Fibroblast of skin of back (primary cell): ENCODE measurements around the gene C1QL2. TPM values are rescaled to one million over a fixed set of nuclear protein-coding genes. Genes with fewer than 3 reads are reported as not detected.
A peak's percentile ranks its signal among the peaks of the same experiment; 100 is the strongest.

ENCODE experiments used
- DNase-seq: peaks from one replicate; pipeline ENCODE4 v3.0.0-alpha.2; 2013
- polyA plus RNA-seq, 2 experiments: library from polyadenylated mRNA; unstranded; fragments of 120-200 nt; gene quantifications; one replicate each; pipeline ENCODE4 v1.2.1, GENCODE V29; 2013; ENCODE audit not compliant: insufficient read length in 2 of 2

C1QL2 gene
- polyA plus RNA-seq (2013, experiment 1 of 2; ENCODE audit: insufficient read length), result not detected
- not detected for polyA plus RNA-seq (2013, experiment 2 of 2; ENCODE audit: insufficient read length)

DNA sequence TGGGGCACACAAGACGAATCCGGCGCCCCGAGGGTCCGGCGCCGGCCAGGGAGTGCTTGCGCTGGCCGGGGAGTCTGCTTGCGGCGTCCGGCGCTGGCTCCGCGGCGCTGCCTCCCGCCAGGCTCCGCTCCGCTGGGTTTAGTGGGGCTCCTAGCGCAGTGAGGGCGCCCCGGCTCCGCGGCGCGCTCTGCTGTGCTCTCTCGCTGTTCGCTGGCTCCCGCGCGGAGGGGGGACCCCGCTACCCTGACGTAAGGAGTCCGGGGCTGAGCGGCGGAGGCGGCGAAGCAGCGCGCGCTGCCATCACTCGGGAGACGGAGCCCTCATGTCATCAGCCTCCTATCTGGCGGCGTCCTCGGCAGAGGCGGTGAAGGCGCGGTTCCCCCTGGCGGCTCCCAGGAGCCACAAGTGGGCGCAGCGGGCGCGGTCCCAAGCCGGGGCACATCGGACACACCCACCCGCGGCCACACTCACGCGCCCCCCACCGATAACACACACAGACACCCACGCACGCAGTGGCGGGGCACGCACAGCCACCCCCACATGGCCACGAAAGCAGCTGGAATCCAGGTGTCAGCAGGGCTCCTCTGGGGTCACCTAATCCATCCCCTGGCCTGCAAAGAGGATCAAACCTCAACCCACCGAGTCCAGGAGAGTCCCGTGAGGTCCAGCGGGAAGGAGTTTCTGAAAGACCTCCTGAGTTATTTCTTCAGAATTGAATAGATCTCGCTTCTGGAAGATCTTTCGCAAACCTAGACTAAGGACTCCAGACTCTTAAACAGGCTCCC, at the start of gene C1QL2:
C1QL2 (minus strand) TSS at position 189 of the 785 bp plus-strand sequence. CDS start 482 bp downstream, outside the sequence.
- DNase-seq, result no peak

DNA sequence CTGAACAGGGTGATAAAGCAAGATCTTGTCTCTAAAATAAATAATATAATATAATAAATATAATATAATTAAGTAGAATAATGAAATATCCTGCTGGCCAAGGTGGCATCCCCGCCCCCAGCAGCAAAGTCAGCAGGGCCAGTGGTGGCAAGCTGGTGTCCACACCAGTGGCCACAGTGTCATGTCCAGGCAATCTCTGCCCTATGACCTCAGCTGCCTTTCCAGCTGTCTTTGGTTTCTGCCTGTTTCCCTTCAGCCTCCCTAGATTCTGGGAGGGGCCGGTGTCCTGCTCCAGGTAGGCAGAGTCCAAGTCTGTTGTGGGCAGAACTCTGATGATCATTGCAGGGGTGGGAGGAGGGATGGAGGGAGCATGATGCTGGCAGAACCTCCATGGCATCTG, 48.9 kb upstream of the C1QL2 start:
- DNase-seq, result no peak

DNA sequence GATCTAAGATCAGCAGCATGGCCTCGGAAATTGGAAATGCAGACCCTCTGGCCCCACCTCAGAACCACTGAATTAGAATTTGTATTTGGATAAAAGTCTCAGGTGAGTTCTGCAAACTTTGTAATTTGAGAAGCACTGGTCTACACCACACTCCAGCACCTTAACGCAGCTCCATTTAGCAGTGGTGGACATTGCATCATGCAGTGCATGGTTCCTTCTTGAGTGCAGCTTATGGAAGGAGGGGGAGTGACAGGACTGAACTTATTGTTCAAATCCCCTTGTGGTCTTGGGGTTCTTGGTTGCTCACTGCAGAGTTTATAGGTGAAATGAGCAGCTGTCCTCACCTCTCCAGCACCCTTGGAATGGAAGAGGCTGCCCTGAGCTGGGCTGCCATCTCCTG, 47.6 kb upstream of the C1QL2 start:
- DNase-seq, result no peak

DNA sequence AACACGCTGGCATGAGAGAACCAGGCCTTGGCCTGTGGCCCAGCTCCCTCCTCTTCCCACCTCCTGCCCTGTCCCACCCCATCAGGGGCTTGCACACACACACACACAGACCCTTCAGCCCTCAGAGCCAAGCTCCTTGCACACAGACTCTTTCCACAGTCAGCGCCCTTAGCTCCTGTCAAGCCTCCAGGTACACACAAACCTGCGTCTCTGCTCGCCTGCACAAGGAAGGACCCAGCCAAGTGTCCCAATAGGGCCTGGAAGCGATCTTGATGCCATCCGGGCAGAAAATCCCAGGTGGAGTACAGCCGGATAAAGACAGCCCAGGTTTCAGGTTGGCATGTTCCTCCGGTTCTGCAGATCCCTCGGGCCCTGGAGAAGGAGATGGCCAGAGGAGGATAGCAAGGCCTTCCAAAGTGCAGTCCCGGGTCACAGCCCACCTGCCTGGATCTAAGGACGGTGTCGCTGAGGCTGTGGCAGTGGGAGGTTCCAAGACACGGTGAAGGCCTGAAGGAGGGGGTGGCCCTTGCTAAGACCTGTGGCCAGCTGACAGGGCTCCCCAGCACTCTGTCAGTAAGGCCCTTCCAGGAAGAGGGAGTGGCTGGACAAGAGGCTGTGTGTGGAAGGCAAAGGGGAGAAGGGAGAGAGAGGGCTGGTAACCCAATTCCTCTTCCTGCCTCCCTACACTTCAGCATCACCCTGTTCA, 46.6 kb upstream of the C1QL2 start:
- DNase-seq, result no peak

DNA sequence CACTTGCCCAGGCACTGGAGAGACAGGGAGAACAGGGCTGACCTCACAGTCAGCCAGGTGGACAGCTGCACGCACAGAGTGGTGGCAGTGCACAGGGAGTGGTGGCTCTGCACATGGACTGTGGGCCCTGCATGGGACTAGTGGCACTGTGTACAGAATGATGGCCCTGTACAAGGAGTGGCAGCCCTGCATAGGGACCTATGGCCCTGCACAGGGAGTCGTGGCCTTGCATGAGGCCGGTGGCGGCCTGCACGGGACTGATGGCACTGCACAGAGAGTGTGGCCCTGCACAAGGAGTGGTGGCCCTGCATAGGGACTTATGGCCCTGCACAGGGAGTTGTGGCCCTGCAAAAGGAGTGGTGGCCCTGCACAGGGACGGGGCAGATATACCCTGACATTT, 46.0 kb upstream of the C1QL2 start:
- no peak for DNase-seq

DNA sequence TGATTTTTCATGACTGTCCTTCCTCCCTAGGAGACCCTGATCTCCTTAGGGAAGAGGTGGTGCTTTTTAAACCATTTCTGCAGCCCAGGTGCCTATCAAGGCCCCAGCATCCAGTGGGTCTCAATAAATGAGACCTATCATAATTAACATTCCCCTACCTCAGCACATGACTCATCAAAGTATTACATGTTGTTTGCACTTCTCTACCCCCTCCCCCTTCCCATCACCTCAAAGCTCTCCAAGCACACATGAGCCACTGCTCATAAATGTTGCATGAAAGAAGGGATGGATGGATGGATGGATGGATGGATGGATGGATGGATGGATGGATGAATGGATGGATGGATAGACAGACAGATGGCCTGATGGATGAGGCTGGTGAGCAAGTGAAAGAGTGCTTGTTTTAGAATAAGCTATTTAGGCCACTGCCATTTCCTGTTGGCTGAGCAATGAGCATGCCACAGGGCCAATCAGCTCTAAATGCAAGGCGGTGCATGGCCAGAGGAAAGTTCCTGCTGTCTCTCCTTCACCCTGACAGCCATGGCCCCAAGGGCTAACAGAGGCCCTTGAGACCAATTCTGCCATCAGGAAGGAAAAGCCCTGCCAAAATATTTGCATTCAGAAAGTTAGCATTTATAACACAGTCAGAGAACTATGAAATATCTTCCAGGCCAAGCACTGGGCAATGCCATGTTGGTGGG, 44.2 kb upstream of the C1QL2 start:
- no peak for DNase-seq

DNA sequence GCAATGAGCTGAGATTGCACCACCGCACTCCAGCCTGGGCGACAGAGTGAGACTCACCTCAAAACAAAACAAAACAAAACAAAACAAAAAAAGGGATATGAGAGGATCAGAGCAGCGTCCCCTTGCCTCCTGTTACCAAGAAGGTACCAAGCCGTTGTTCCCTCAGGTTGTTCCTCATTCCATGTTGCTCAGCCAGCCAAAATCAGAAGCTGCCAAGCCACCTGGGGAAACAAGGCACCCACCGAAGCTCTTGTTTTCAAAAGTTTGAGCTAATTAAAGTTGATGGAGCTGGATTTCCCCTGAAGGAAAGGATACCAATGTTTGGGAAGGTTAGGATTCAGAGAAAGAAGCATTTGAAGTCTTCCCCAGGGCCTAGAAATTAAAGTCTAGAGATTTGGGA, 43.3 kb upstream of the C1QL2 start:
- no peak for DNase-seq

DNA sequence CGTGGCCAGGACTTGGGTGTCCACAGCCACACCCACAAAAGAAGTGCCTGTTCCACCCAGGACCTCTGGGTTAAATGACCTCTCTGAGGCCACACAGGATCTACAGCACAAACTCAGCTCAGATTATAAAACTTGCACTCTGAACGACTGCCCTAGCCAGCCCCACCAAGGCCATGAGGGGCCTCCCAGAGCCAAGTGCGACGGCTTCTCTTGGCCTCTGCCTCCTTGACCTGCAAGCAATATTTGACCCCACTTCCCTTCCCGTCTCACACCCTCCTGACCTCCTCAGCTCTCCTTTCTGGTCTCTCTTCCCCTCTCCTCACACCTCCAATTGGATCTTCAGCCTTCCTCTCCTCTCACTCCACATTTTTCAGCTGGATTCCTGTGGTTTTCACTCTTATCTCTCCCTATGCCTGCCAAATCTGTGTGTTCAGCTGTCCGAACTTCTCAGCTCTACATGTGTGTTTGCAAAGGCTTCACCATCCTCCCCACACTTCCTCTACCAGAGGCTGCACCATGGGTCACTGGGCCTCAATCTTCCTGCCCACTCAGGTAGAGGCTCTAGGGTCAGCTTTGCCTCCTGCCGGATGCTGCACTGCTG, 39.8 kb upstream of the C1QL2 start:
- DNase-seq, result peak; percentile 60

DNA sequence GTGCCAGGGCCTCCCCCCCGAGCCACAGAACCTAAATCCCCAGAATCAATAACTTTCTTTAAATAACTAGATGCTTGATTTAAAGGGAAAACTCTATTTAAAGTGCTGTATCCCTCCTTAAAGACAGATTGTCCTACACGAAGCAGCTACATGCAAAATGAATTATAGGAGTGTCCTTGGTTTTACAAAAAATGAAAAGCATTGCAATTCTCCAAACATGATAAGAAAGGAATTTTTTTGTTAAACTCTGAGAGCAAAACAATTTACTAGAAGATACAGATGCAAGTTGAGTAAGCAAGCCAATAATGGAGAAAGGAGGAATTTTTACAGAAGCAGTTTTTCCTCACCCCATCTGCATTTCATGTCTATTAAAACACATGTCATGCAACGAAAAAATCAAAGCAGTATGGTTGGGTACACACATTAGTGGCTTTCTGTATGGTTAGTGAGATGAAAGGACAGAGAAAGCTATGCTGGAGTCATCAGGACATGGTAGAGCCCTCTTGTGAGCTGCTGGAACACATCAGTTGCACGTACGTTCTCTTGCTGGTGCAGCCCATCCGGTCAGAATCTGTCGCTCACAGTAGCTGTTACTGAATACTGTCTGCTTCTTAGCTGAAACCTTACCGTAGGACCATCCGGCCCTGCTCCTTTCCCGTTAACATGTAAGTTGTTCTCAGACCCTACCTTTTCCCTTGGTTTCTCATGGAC, 39.1 kb upstream of the C1QL2 start:
- no peak for DNase-seq

DNA sequence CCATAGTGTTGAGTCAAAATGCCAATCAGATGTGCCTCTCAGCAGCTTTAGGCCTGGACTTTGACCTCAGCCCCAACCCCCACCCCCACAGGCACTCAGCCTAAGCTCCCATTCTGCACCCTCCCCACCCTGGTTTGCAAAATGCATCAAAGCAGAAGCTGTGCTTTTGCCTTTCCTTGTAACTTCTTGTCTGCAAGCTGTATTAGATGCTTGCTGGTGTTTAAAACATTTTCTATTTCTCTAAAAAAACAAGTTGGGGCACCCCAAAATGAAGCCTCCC, 38.5 kb upstream of the C1QL2 start:
- no peak for DNase-seq

DNA sequence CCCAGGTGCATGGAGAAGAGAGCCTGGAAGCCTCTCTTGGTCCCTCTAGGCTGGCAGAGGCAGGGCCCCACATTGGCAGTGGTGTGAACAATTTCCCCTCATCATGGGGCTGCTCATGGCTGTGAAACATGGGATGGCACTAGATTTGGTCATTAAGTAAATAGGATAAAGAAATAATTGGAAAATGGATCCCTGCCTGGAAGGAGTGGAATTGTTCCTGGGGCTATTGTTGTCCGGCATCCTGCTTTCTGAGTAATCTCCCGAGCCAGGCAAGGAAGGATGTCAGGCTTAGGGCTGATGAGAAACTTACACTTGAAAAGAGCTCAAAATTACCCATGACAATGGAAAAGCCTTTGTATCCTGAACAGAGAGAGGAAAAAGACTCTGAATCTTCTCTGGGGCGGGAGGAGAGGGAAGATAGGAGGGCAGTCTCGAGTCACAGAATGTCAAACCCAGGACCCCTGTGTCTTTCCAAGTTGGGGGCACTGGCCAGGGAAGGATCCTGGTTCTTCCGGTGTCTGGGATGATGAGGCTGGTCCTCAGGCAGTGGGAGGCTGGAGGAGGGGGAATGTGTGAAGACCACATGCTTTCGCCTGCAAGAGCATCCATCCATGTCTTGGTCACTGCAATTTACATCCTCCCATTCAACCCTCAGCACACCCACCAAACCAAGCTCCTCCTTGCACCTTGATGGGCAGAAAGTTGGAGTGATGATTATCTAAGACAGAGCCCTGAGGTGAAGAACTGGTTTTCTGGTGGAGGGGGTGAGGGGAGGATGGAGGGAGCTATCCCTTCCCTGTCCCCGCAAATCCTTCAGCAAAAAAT, 38.0 kb upstream of the C1QL2 start:
- peak; percentile 75 for DNase-seq

DNA sequence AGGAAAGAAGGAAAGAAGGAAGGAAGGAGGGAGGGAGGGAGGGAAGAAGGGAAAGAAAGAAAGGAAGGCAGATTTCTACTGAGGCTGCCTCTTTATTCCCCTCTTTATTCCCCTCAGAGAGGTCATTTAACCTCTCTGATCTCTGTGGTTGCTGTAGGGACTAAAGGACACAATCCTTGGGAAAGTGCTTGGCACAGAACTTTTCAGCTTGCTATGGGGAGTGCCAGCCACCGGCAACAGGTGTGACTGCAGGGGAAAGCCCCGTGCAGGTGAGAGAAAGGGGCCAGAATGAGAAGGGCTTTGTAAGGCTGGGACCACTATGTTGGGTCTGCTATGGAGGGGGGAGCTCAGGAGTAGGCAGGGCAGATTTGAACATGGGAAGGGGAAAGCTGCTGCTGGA, 37.3 kb upstream of the C1QL2 start:
- DNase-seq, result no peak

DNA sequence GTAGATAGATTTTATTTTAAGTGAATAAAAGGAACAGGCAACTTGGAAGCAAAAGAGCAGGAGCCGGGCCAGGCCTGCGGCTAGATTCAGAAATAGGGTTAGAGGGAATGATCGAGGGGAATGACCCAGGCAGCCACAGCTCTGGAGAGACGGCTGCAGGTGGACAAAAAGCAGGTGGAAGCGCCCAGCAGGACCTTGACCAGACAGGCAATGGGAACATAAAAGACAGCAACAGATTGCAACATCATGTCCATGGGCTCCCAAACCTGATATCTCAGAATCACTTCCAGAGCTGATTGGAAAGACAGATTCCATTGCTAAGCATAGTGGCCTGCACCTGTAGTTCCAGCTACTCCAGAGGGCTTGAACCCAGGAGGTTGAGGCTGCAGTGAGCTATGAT, 36.5 kb upstream of the C1QL2 start:
- no peak for DNase-seq

DNA sequence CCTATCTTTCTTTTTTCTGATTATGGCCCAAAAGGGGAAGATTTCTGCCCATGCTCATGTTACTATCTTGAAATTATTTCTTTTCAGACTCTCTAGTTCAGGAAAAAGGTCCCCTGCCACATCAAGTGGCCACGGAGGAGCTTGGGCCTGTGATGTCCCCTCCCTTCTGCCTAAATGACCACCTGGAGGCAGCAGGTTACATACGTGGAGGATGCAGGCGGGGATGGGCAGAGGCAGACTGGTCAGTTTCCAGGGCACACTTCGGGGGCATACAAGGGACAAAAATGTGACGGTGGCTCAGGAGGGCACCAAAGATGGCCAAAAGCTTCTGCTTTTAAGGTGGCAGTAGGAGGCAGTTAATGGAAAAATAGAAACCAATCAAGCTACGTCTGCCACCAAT, 34.3 kb upstream of the C1QL2 start:
- DNase-seq, result no peak

DNA sequence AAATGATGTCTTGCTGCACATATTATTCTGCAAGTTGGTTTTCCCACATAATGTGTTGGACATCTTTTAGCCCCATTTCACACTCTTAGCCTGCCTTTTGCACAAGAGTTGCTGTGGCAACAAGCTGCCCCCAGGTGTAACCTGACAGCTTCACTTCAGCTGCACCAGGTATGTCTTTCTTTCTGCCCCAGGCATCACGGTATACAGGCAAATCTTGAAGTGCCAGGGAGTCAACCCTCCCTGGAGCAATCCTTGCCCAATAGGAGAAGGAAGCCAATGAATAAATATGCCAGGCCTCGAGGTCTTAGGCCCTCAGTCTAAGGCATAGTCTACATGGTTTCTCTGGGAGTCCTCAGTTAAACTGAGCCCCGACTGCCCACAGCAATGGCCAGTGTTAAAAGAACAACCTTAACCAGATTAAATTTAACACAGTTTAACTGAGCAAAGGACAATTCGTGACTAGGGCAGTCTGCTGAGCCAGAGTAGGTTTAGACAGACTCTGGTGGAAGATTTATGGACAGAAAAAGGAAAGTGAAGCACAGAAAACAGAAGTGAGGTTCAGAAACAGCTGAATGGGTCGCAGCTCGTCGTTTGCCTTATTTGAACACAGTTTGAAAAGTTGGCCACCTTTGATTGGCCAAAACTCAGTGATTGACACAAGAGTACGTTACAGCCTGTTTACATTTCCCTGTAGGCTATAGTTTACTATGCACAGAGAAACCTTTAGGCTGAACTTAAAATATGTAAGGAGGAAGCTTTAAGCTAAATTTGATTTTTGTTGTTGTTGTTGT, 32.0 kb upstream of the C1QL2 start:
- no peak for DNase-seq

DNA sequence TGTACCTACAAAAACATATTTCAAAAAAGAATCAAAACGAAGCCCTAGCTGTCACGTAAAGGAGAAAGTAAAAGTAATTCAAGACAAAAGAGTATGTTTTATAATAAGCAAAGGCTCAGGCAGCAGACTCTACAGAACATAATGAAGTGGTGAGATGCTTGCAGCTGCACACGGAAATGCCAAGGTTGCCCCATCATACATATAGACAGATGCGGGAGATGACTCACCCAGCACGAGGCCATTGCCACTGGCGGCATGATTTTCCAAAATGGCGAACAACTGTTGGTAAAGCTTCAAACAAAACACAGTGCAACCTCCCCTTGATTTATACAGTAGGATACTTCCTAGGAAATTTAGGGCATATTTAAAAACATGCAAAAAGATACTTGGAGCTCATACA, 26.0 kb upstream of the C1QL2 start:
- DNase-seq, result no peak

DNA sequence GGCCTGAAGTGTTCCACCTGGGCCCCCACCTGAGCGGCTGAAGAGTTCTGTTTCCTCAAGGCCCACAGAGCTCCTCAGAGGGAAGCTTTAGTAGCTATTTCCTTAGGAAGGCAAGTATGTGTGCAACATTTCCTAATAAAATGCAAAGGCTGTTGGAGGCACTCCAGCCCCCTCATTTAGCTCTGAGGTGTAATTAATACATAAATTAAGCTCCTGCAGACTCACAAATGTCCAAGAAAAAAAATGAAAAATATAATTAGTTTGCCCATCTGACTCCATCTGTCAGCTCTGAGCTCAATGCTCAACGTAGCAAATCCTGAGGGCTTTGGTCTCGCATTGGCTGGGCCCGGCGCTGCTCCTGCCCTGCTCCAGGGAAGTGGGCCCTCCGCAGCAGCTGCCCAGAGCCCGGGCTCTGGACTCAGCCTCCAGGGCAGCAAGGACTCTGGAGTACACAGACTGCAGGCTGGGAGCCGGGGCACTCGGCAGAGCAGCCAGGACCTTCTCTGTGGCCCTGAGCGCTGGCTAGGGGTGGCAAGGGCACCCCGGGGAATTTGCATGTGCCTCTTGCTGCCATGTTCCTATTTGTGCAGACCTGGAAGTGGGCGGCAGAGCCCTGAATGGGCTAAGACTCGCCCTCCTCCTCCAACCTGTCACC, 23.4 kb upstream of the C1QL2 start:
- DNase-seq, result no peak

DNA sequence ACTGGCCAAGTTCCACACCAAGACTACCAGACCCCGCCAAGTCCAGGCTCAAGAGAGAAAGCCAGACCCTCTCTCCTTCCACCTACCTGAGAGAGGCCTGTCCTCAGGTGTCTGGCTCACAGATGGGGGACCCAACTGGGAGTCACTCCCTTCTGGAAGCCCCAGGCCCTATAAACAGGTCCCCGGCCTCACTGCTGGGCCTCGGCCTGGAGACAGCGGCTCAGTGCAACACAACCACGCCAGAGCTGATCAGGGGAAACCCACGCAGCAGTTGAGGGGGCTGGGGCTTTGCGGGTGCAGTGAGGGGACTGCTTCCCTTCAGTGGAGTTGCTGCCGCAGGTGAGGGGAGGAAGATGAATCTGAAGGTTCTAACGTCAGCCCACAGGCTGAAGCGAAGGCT, 22.8 kb upstream of the C1QL2 start:
- DNase-seq, result no peak

DNA sequence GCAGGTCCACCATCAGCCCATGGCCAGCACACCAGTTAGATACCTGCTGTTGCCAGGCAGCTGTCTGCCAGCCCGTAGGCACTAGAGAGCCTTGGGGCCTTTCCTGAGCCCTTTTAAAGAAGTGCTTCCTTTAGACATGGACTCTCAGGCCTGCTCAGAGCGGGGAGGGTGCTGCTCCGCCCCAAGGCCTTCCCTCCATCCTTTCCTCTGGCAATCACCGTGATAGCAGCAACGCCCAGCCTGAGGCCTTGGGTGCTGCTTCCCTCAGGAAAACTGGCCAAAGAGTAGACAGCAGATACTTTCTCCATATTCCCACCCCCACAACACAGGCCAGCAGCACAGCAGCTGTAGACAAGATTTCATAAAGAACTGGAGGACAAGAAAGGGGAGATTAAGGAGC, 22.3 kb upstream of the C1QL2 start:
- no peak for DNase-seq

DNA sequence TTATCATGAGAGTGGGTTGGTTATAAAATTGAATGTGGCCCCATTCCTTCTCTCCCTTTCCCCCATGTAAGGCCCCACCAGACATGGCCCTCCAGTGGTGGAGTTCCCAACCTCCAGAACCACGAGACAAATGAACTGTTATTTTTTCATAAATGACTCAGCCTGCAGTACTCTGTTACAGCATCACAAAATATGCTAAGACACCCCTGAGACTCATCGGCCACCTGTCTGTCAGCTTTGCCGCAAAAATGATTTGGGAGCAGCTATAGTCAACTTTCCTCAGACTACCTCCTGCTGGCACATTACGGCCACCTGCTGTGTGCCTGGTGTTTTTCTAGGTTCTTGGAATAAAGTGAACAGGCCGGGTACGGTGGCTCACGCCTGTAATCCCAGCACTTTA, 21.4 kb upstream of the C1QL2 start:
- DNase-seq, result peak; percentile 47
